Stomach (tissue), 4 donors: ENCODE data around the gene RPS19.

Experiments
- EP300 ChIP-seq: sonication (generic); formaldehyde crosslinking; IDR thresholded peaks from one replicate; pipeline ENCODE4 v1.6.1; 2017; ENCODE audit warnings: antibody characterized with exemption
- POLR2A ChIP-seq, 4 donors: fragments of 450-650 bp; IDR thresholded peaks; one replicate each; pipeline ENCODE4 v1.6.1; 2016; ENCODE audit warnings: antibody characterized with exemption in 4 of 4, control low read depth in 2 of 4, mild to moderate bottlenecking in 1 of 4, moderate library complexity in 1 of 4
- POLR2AphosphoS5 ChIP-seq, 3 donors: sonication (generic); formaldehyde crosslinking; IDR thresholded peaks; one replicate each; pipeline ENCODE4 v1.6.1; 2016; ENCODE audit warnings: antibody characterized with exemption in 3 of 3
- TF ChIP-seq, protein P1 (sequence below), 7 experiments: fragments of 450-650 bp in 4 of 7; fragments of 200-600 bp in 3 of 7; sonication (generic) in 3 of 7; IDR thresholded peaks; one replicate each; pipeline ENCODE4 v1.5.1; 2016 to 2019; ENCODE audit warnings: antibody characterized with exemption in 7 of 7, control low read depth in 2 of 7, mild to moderate bottlenecking in 1 of 7

DNA sequence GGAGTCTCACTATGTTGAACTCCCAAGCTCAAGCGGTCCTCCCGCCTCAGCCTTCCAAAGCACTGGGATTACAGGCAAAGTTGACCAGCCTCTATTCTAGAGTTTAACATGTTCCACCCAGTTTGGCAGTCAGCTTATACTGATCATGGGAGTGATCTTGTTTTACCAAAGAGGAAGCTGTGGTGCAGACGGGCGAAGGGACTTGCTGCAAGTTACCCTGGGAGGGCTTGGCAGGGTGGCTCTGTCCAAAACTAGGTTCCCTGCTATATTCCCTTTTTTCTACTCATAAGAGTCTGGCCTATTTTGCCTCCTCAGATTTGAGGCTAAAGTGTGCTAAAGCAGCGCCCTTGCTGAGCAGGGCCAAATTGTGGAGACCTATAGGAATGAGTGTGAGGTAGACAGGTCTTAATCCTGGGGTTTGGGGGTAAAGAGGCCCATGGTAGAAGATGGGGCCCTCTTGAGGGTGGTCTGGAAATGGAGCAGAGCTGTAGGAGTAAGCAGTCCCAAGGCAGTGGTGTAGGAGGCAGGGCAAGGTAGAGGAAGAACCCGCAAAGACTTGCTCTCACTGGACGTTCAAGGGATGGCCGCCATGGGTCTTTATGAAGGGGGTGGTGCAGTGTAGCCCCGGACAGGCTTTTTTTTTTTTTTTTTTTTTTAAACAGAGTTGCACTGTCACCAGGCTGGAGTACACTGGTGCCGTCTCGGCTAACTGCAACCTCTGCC is 3.3 kb downstream of the RPS19 start:
- TF ChIP-seq EP300 (no peak), POLR2A (IDR thresholded peaks at IDR 0.05) (no peak), POLR2AphosphoS5 (IDR thresholded peaks at IDR 0.05) (no peak)
- TF ChIP-seq, protein P1, sequence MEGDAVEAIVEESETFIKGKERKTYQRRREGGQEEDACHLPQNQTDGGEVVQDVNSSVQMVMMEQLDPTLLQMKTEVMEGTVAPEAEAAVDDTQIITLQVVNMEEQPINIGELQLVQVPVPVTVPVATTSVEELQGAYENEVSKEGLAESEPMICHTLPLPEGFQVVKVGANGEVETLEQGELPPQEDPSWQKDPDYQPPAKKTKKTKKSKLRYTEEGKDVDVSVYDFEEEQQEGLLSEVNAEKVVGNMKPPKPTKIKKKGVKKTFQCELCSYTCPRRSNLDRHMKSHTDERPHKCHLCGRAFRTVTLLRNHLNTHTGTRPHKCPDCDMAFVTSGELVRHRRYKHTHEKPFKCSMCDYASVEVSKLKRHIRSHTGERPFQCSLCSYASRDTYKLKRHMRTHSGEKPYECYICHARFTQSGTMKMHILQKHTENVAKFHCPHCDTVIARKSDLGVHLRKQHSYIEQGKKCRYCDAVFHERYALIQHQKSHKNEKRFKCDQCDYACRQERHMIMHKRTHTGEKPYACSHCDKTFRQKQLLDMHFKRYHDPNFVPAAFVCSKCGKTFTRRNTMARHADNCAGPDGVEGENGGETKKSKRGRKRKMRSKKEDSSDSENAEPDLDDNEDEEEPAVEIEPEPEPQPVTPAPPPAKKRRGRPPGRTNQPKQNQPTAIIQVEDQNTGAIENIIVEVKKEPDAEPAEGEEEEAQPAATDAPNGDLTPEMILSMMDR (IDR thresholded peaks at IDR 0.05): no peak
